HG02938 (cell line): ENCODE measurements around the gene ERH.
A peak's percentile ranks its signal among the peaks of the same experiment; 100 is the strongest.
"Not testable (repeated sequence)": the region's sequence is repeated elsewhere in the genome, so short reads cannot be mapped to it uniquely, and the experiment has no call there.

Experiments
- ATAC-seq: cut with Tn5 transposase; IDR thresholded peaks from one replicate; pipeline ENCODE4 v1.9.1; 2021; ENCODE audit warnings: mild to moderate bottlenecking, moderate library complexity; ENCODE audit not compliant: unreplicated experiment

Gene ERH

DNA sequence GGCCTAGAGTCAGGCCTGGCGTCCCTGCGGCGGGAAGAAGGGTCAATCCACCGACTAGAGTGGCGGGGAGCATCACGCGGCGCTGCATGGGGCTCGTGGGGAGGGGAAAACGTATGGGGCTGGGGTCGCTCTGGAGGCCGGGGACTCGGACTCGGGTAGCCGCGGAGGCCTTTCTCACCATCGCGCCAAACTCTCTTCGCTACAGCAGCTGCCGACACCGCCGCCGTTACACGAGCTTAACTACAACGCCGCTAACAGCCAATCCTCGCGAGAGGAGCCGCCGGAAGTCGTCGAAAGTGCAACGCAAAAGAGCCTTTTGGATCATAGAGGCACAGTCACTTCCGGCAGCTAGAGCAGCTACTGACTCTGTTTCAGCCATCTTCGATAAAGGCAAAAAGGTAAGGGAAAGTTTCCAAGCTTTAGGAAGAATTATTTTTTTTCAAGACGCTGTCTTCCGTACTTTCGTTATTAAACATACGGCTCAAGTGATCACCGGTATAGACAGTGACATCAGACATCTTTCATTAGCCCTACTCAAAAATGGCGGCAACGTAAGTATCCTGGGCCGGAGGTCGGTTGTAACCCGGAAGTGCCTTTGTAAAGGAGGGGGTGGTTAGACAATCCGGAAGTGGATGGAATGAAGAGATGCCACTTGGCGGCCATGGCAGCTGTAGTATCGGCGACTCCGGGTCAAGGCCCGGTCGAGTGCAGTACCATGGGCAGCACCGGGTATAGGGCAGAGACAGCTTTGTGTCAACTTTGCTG is at the start of gene ERH, which contains the start of gene SLC39A9:
TSS of gene ERH (minus strand) at position 247 of the 765 bp plus-strand sequence. CDS start at position 181, 66 bp downstream.
TSS of gene SLC39A9 (plus strand) at position 640 of the 765 bp plus-strand sequence. CDS start 678 bp downstream, outside the sequence.
- peak; percentile 84 for ATAC-seq

DNA sequence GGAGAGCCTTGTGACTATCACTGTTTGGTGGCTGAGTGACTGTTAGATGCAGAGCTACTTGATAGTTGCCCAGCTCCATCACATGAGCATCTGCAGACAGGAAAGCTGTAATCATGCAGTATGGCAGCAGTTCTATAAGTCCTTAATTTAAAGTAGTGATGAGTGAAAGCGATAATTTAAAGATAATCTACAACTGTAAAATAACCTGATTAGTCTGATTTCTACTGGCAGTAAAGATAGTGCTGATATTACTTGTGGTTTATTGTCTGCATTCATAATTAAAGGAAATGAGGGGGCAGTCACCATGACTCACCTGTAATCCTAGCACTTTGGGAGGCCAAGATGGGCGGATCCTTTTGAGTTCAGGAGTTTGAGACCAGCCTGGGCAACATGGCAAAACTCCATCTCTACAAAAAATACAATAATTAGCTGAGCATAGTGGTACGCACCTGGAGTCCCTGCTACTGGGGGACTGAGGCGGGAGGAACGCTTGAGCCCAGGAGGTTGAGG is 45.3 kb upstream of the ERH start:
- ATAC-seq = no peak

DNA sequence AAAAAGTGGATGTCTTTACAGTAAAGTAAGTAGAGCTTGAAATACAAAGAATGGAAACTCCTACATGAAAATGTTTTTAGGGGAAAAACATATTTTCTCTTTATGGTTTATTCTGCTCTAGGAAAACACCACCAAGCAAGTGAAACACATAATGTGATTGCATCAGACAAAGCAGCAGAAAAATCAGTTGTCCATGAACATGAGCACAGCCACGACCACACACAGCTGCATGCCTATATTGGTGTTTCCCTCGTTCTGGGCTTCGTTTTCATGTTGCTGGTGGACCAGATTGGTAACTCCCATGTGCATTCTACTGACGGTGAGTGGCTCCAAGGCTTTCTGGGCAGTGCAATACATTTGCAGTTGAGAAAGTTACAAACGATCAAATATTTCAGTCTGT is 43.8 kb upstream of the ERH start:
- ATAC-seq = peak; percentile 68

DNA sequence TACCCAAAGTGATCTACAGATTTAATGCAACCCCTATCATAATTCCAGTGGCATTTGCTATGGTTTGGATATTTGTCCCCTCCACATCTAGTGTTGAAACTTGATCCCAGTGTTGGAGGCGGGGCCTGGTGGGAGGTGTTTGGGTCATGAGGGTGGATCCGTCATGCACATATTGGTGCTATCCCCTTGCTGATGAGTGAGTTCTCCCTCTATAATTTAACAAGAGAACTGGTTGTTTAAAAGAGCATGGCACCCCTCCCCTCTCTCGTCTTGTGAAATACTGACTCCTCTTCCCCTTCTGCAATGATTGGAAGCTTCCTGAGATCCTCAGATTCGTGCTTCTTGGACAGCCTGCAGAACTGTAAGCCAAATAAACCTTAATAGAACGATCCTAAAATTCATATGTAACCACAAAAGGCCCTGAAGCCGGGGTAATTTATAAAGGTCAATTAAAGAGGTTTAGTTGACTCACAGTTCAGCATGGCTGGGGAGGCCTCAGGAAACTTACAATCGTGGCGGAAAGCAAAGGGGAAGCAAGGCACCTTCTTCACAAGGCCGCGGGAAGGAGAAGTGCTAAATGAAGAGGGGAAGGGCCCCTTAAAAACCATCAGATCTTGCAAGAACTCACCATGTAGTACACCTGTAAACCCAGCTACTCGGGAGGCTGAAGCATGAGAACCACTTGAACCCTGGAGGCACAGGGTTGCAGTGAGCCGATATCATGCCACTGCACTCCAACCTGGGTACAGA is 41.6 kb upstream of the ERH start:
- ATAC-seq = no peak

DNA sequence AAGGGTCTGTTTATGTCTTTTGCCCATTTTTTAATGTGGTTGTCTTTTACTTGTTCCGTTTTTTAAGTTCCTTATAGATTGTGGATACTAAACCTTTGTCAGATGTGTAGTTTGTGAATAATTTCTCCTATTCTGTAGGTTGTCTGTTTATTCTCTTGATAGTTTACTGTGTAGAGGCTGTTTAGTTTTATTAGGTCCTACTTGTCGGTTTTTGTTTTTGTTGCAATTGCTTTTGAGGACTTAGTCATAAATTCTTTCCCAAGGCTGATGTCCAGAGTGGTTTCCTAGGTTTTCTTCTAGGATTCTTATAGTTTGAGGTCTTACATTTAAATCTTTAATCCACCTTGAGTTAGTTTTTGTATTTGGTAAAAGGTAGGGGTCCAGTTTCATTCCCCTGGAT is 34.3 kb upstream of the ERH start:
- ATAC-seq = no peak

DNA sequence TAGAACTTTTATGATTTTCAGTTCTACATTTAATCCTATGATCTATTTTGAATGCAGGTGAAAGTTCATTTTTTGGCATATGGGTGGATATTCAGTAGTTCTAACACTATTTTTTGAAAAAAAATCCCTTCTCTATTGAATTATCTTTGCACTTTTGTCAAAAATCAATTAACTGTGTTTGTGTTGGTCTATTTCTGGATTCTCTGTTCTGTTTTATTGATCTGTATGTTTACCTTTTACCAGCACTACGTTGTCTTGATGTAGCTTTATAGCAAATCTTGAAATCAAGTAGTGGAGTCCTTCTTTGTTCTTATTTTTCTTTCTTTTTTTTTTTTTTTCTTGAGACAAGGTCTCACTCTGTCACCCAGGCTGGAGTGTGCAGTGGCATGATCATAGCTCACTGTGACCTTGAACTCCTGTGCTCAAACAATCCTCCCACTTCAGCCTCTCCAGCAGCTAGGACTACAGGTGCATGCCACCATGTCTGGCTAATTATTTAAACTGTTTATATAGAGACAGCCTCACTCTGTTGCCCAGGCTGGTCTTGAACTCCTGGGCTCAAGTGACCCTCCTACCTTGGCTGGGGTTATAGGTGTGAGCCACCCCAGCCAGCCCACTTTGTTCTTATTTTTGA is 32.3 kb upstream of the ERH start:
- no peak for ATAC-seq

DNA sequence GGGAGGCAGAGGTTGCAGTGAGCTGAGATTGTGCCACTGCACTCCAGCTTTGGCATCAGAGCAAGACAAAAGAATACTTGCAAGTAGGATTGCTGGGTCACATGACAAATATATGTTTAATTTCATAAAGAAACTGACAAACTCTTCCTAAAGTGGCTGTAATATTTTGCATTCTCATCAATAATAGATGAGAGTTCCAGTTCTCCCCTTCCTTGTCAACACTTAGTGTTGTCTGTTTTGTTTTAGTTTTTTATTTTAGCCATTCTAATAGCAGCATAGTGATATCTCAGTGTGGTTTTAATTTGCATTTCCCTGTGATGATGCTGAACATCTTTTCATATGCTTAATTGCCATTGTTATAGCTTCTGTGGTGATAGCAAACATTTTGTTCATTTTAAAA is 31.5 kb upstream of the ERH start:
- ATAC-seq = no peak

DNA sequence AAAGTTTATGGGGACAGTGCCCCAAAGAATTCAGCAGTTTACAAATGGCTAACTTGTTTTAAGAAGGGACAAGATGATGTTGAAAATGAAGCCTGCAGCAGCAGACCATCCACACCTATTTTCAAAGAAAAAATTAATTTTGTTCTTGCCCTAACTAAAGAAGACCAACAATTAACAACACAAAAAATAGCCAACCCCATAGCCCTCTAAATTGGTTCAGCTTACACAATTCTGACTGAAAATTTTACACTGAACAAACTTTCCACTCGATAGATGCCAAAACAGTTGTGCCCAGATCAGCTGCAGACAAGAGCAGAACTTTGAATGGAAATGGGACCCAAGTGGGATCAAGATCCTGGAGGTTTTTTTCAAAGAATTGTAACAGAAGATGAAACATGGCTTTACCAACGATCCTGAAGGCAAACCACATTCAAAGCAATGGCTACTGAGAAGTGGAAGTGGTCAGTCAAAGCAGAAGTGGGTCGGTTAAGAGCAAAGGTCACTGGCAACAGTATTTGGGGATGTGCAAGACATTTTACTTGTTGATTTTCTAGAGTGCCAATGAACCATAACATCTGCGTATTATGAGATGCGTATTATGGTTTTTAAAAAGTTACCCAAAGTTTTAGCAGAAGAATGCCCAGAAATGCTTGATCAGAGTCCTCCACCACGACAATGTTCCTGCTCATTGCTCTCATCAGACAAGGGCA is 30.3 kb upstream of the ERH start:
- ATAC-seq = no peak

DNA sequence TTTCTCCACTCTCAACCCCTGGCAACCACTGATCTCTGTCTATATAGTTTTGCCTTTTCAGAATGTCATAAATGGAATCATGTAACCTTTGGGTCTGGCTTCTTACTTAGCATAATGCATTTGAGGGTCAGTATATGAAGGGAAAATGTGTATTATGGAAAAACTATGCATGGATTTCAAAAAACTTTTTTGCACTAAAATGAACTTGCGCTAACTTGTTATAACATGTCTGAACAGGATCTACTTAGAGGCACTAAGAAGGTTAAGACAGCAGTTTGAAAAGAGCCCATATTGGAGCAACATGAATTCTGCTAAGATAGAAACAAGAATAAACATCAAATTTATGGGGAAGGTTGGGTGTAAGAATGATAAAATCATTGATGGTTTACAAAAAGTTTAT is 29.5 kb upstream of the ERH start:
- ATAC-seq = no peak

DNA sequence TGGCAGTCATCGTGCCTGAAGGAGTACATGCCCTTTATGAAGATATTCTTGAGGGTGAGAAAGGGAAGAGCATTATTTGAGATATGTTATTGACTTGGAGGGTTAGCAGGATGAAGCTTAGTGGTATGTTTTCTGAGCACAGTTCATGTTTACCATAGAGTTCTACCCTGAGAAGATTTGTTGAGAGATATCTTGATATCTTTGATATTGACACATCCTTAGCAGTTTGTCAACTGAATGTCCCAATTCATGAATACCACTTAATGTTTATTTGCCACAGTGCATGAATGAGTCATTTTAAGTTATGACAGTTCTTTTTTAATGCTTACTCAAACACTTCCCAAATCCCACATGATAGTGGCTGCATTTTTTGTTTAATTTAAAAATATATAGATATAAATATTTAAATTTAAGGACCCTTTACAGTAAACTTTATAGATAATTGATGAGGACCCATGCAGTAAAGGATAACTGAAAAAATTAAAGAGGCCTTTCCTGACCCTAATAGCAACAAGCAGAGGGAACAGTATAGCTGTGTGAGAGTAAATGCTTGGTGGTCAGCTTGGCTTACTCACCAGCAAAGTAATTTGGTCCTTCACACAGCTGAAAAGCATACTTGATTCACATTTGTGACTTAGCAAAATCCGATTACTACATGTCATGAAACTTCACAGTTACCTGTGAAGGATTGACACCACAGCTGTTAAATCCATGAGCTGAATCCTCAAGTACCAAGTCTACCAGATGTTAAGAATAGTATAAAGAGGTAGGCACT is 26.2 kb upstream of the ERH start:
- ATAC-seq = no peak

DNA sequence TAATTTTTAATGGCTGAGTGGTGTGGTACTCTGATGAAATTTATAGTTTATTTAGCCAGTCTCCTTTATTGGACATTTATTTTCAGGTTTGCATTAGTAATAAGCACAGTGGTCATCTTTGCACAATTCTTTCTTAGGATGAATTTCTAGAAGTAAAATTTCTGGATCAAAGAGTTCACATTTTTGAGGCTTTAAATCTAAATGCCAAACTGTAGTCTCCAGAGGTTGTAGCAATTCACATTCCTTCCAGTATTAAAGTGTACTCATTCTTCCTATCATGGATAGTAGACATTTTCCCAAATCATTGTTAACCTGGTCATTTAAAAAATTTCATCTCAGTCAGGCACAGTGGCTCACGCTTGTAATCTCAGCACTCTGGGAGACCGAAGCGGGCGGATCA is 25.2 kb upstream of the ERH start:
- no peak for ATAC-seq

DNA sequence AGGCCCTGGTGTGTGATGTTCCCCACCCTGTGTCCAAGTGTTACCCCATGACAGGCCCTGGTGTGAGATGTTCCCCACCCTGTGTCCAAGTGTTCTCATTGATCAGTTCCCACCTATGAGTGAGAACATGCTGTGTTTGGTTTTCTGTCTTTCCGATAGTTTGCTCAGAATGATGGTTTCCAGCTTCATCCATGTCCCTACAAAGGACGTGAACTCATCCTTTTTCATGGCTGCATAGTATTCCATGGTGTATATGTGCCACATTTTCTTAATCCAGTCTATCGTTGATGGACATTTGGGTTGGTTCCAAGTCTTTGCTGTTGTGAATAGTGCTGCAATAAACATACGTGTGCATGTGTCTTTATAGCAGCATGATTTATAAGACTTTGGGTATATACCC is 18.0 kb upstream of the ERH start:
- ATAC-seq = not testable (repeated sequence)

DNA sequence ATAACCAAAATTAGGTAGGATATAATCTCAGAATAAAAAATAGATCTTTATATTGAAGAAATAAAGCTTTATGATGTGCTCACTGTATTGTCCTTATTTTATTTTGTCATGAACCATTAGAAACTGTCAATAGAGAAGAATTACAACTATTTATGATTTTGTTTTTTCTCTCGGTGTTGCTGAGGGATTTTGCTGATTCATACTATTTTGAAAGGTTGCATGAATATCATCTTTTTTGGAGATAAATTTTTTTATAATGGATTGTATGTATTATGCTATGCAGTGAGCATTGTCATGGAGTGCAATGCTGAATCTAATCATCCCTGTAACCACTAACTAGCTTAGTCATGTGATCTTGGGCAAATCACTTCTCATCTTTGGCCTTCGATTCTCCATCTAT is 15.4 kb upstream of the ERH start:
- ATAC-seq = no peak

DNA sequence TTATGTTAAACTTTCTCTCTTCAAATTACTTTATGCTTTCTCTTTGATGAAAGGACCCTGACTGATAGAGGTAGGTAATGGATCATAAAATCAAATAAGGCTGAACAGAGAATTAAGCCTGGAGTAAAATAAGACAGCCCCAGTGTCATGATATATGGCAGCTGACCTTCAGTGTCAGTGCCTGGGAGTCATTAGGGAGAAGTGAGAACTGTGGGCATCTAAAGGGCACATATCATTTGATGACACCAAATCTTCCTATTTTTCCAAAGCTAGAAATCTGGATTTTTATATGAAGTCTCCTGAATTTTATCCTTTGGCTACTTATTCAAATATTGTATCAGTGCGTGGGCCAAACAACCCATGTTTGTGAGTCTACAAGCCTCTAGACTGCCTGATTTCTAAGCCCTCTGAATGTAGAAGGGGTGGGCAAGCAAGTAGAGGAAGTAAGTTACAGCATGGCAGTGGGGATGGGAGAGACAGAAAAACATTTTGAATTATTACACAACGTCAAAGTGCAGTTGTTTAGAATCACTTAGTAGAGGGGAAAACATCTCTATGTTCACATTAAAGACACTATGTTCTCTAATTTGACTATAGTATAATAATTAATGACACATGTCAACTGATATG is 10.3 kb upstream of the ERH start:
- ATAC-seq = no peak

DNA sequence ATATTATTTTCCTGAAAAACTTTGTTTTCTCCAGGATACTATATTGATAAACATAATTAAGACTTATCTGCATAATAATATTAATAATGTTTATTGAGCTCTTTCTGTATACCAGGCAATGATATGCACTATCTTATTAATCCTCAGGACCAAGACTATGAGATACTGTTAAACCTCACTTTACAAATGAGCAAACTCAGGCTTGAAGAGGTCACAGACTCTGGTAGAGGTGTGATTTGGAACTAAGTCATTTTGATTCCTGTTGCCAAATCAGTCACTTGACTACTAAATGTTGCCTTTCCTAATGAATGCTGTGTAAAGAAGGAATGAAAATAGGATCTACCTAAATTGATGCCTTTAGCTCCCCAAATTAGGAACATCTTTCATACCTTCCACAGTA is 7.7 kb upstream of the ERH start:
- ATAC-seq = no peak

DNA sequence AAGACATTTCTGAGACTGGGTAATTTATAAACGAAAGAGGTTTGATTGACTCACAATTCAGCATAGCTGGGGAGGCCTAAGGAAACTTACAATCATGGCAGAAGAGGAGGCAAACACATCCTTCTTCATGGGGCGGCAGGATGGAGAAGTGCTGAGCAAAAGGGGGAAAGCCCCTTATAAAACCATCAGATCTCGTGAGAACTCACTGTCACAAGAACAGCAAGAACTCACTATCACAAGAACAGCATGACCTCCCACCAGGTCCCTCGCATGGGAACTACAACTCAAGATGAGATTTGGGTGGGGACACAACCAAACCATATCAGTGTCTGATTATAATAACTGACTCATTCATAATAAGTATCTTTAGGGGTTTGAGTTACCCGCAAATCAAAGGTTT is 6.8 kb upstream of the ERH start:
- no peak for ATAC-seq

DNA sequence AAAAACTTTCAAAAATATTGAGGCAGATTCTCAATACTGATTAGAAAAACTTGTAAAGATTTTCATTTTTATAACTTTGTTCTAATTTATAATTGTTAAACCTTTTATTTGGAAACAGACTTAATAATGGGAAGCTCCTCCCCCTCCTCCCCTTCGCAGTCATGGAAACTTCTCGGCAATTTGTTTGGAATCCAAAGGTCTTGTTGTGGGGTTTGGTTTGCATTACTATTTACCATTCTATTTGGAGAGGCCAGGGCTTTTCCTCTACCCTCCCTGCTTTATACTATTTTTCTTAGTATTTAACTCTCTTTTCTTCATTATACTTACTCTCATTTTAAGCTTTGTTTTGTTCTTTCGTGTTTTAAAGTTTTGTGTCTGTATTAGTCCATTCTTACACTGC is 6.4 kb upstream of the ERH start:
- ATAC-seq = no peak

DNA sequence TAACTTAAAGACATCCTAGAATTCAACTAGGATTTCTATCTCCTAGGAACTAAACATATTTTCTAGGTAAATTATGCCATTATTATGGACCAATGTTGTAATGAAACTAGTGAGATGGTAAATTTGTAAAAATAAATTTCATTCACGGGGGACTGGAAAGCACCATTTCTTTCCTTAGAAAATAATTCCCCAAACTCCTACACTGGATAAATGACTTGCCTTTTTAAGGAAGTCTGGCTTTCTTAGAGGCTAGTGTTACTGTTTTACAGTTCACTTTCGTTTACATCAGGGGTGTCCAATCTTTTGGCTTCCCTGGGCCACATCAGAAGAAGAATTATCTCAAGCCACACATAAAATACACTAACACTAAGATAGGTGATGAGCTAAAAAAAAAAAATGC is 3.7 kb upstream of the ERH start:
- no peak for ATAC-seq

DNA sequence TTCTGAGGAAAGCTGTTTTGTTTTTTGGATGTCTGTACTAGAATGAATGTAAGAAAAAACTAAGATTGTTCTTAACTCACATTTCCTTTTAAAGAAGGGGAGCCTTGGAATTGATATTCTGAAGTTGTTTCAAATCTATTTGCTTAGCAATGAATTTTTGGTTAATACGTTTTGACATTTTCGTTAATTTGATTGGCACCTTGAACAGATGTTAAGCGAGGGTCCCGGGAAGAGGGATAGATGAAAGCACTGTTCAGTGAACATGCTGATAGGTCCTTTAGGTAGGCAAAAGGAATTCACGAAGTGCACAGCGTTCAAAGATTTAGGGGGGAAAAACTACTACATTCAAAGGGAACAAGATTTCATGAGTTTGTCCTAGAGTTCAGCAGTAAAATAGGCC is 2.1 kb upstream of the ERH start:
- no peak for ATAC-seq

DNA sequence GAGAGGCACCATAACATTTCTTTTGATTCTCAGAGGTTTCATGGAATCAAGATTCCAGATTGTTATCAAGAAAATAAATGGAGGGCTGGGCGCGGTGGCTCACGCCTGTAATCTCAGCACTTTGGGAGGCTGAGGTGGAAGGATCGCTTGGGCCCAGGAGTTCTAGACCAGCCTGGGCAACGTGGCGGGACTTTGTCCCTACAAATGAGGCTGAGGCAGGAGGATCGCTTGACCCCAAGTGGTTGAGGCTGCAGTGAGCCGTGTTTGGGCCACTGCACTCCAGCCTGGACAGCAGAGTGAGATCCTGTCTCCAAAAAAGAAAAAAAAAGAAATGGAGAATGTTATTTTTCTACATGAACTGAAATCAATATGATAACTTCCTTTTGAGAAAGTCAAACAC is 1.7 kb upstream of the ERH start:
- no peak for ATAC-seq
